Activated naive CD4-positive, alpha-beta T cell (primary cell): ENCODE measurements around the gene ARHGEF28.

Source experiments
- DNase-seq, 4 experiments: peaks; one replicate each; lab custom pipeline; 2025; lab: John Stamatoyannopoulos, UW

ARHGEF28 gene

DNA sequence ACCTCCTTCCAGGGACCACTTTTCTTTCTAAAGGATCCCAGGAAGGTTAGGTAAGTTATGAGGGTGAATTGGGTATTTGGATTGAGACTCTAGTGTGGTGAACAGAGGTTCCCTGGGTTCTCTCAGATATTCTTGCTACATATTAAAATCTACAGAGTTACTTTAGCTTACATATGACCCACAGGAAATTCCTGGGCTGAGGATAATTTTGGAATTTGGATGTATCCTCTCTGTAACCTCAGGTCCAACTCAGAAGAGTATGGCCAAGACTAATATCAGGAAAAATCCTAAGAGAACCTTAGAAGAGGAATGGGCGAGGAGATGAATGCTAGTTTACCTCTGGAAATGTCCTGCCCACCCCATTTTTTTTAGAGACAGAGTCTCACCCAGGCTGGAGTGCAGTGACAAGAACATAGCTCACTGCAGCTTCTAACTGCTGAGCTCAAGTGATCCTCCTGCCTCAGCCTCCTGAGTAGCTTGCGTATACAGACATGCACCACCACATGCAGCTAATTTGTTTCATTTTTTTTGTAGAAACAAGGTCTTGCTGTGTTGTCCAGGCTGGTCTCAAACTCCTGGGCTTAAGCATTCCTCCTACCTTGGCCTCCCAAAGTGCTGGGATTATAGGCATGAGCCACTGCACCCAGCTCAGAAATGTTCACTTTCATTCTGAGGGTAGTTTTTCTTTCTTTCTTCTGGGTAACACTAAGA lies 196.4 kb downstream of the ARHGEF28 start:
- DNase-seq, result no peak

- DNase-seq, result no peak
Measured at GRCh38 chr5:73822989-73823339, 197.0 kb downstream of the ARHGEF28 start.

DNA sequence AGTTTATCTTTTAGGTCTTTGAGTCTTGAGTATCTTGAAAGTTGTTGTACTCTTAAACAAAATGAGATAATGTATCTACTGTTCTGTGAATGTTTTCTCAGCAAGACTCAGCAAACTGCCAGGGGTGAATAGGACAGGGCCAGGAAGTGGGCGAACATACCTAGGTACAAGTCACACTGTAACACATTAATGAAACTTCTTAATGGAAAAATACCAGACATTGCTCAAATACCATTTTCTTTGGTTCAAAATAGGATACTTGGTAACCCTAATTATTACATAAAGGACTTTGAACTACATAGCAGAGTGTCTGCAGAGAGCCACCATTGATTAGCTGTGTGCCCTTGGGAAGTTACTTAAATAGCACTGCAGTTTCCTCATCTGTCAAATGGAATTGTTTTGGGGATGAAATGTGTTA lies 197.5 kb downstream of the ARHGEF28 start:
- DNase-seq, result no peak

DNA sequence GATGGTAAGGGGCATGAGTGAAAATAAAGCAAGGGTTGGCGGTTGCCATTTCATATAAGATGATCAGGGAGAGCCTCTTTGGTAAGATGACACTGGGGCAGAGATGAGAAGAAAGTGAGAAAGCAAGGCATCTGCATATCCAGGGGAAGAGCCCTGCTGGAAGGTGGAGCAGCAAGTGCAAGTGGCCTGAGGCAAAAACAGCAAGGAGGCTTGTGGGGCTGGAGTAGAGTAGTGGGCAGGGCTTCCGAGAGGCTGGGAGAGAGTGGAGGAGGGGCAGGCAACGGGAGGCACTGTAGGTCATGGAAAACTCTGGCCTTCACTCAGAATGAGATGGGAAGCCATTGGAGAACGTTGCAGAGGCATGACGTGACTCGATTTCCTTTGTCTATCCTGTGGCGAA lies 199.2 kb downstream of the ARHGEF28 start:
- DNase-seq, result no peak

DNA sequence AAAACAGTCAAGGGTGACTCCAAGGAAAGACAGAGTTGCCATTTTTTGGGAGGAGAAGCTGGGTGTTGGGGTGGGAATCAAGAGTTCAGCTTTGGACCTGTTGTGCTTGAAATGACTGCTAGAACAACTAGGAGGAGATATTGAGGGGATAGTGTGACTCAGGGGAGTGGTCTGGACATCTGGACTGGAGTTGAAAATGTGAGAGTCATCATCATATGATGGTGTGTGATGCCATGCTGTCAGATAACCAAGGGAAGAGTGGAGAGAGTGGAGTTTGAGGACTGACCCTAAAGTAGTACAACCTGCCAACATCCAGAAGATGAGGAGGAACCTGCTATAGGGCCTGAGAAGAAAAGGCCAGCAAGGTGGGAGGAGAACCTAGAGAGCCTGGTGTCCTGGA lies 199.7 kb downstream of the ARHGEF28 start:
- DNase-seq, result no peak

GRCh38 chr5:73826301-73827105 lies 200.5 kb downstream of the ARHGEF28 start:
- no peak for DNase-seq

GRCh38 chr5:73827106-73827450 lies 201.1 kb downstream of the ARHGEF28 start:
- DNase-seq, result no peak

- no peak for DNase-seq
Measured at GRCh38 chr5:73828465-73828864, 202.5 kb downstream of the ARHGEF28 start.

- no peak for DNase-seq
Measured at GRCh38 chr5:73830646-73831045, 204.7 kb downstream of the ARHGEF28 start.

DNA sequence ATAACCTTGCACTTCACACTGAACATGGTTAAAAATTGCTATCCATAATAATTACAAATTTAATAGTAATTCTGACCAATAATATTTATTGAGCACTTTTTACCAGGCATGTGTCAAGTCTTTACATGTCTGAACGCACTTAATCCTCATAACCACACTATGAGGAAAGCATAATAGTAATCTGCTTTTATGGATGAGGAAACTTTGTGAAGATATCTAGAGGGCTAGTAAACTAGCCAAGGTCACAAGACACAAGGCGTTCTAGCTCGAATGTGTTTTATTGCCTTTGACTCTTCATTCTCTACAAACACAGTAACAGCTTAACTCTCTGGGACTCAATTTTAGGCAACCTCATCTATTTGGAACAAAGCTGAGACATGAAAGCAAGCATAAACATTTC lies 205.1 kb downstream of the ARHGEF28 start:
- DNase-seq, result no peak

- DNase-seq, result no peak
Measured at GRCh38 chr5:73834693-73835092, 208.7 kb downstream of the ARHGEF28 start.

DNA sequence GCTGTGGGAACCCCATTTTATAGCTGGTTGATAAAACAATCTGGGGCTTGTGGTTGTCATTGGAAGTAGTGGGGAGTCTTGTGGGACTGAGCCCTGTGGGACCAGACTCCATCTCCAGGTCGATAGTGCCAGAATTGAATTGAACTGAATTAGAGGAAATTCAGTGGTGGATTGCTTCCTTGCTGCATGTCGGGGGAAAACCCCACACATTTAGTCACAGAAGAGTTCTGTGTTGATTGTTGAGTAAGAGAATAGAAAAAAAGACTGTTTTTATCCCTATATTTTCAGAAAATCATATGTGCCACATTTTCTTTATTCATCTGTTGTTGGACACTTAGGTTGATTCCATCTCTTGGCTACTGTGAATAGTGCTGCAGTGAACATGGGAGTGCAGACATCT lies 209.7 kb downstream of the ARHGEF28 start:
- DNase-seq, result no peak

- DNase-seq, result no peak
Measured at GRCh38 chr5:73836607-73837006, 210.6 kb downstream of the ARHGEF28 start.

- DNase-seq, result no peak
Measured at GRCh38 chr5:73838901-73839300, 212.9 kb downstream of the ARHGEF28 start.

- no peak for DNase-seq
Measured at GRCh38 chr5:73841641-73842040, 215.6 kb downstream of the ARHGEF28 start.

- DNase-seq, result no peak
Measured at GRCh38 chr5:73844165-73844564, 218.2 kb downstream of the ARHGEF28 start.

DNA sequence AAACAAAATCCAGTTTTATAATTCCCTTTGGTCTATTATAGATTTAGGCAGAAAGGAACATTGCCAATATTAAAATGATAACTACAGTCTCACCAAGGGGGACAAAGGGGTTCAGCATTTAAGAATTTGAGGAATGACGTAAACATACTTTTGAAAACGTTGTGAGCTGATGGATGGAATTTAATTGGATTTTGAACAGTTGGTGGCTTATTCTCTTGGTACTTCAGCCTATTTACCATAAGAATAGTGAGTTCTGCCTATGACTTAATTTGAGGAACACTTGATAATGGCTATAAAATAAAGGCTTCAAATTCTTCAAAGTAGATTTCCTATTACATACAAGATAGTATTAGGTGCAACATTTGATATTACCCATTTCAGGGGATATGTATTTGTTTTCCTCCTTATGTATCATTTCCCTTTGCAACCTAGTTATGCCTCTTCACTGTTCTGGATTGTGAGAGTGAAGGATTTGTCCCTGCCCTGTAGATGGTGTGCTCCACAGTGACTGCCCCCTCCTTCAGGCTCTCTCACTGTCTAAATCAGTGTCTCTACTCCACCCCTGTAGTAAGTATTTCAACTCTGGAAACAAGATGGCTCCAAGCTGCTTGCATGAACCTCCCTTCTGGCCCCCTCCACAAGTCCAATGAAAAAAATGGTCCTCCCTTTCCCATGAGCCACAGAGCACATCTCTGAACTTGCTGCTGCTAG lies 225.6 kb downstream of the ARHGEF28 start:
- no peak for DNase-seq

DNA sequence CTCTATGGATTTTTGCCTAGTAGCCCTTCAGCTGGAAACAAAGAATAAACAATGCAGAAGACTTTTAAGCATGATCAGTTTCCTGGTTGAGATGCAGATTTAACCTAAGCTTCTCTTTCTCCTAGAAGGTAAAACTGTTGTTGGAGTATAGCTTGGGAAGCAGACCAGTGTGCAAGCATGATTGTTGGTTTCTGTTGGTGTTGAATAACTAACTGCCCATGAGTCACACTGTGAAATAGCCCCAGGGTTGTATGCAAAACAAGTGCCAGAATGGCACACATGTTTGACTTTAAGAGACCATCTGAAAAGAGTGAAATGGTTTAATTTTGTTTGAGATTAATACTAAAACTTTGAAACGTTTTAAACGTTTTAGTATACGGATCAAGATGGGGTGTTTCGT lies 227.1 kb downstream of the ARHGEF28 start:
- no peak for DNase-seq

DNA sequence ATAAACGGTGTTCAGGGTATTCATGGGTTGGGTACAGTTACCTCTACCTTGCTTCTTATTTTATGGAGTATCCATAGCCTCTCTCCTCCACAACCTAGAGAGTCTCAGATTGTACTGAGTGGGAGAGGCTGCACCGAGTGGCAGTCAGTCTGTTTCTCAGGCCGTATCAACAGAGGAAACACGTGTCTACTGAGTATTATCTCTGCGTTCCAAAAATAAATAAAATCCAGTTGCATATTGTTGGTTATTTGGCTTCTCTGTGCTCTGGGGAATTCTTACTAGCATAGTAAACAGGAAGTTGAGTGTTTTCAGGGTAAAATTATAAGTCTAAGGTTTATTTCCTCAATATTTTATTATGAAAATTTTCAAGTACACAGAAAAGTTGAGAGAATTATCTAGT lies 231.0 kb downstream of the ARHGEF28 start:
- no peak for DNase-seq

GRCh38 chr5:73857446-73857845 lies 231.4 kb downstream of the ARHGEF28 start:
- no peak for DNase-seq

DNA sequence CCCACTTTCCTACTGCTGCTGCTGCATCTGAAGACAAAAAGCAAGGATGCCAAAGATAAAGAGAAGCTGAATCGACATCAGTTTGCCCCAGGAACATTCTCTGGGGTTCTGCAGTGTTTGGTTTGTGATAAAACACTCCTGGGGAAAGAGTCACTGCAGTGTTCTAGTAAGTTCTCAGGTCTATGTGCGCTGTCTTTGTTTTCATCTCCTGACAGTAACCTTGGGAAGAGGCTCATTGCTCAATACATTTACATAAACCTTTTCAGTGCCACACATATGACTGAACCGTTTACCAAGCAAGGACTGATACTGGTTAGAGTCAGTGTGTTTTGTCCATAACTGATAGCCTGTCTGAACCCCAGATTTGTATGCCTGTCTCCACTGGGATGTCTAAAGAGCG lies 232.1 kb downstream of the ARHGEF28 start:
- DNase-seq, result no peak

DNA sequence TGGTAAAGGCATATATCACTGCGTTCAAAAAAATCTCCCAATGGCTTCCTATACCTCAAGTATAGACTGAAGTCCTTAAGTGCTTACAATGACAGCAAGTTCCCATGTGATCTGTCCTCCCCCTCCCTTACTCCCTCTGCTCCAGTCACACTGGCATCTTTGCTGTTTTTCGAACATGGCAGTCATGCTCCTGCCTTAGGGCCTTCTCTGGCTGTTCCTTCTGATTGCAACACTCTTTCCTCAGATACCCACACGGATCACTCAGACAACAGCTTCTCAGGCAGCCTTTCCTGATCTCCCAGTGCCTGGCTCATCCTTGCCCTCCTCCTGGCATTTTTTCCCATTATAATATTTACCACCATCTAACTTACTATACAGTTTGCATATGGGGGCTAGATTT lies 232.8 kb downstream of the ARHGEF28 start:
- DNase-seq, result no peak

DNA sequence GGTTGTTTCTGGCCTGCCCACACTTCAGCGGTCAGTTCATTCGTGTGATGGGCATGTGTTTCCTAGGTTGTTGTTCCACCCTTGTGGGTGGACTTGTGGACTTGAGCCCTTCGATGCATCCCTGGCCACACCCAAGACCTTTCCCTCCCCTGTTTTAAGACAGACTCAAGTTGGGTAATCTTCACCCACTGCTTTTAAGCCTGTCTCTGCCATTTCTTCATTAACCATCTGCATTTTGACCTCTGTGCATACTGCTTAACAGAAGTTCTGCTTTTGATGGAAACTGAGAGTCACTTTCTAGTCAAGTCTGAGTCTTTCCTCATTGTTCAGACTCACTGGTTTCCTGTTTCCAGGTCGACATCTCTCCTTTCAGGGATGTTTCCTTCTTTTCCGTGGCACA lies 233.7 kb downstream of the ARHGEF28 start:
- no peak for DNase-seq
